Measurements from ENCODE around the gene KNTC1.

KNTC1 gene

GRCh38 chr12:122503147-122503751, 23.8 kb upstream of the KNTC1 start (continued):
- TF ChIP-seq GLI4 (tag by site-specific recombination; IDR thresholded peaks at IDR 0.05) = no peak
- TF ChIP-seq ZNF837 (tag by site-specific recombination; IDR thresholded peaks at IDR 0.05) = no peak
- TF ChIP-seq ZNF362 (tag by site-specific recombination; IDR thresholded peaks at IDR 0.05) = peak; percentile 49
- no peak for TF ChIP-seq ZNF211 (tag by site-specific recombination; IDR thresholded peaks at IDR 0.05; ENCODE audit: low read depth)

DNA sequence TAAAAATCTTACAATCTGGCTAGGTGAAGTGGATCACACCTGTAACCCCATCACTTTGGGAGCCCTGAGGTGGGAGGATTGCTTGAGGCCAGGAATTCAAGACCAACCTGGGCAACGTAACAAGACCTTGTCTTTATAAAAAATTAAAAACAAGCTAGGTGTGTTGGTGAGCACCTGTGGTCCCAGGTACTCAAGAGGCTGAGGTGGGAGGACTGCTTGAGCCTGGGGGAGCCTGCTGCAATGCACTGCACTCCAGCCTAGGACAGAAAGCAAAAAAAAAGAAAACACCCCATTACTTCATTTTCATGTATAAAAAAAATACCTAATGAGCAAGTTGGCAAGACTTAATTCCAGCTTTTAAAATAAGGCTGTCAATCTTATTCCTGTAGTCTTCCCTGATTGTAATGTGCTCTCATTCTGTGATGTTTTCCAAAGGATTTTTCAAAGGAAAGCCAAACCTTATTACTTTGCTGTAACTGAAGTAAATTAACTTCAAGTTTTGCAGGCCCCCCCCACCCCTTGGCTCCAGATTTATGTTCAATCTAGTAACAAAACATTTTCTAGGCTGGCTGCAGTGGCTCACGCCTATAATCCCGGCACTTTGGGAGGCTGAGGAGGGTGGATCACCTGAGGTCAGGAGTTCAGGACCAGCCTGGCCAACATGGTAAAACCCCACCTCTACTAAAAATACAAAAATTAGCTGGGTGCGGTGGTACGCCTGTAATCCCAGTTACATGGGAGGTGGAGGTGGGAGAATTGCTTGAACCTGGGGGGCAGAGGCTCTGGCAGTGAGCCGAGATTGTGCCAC, 23.1 kb upstream of the KNTC1 start:
- POLR2A ChIA-PET = interaction anchor here (1.8 to 1.9 kb wide), 2 partner anchors 8 to 23 kb away, joined by 5 to 6 read pairs; partner anchors contain the start of genes KNTC1 and RSRC2
- H3K27ac ChIP-seq (ENCODE audit: extremely low read depth, low read depth, low read length) = no peak overlapping the region

DNA sequence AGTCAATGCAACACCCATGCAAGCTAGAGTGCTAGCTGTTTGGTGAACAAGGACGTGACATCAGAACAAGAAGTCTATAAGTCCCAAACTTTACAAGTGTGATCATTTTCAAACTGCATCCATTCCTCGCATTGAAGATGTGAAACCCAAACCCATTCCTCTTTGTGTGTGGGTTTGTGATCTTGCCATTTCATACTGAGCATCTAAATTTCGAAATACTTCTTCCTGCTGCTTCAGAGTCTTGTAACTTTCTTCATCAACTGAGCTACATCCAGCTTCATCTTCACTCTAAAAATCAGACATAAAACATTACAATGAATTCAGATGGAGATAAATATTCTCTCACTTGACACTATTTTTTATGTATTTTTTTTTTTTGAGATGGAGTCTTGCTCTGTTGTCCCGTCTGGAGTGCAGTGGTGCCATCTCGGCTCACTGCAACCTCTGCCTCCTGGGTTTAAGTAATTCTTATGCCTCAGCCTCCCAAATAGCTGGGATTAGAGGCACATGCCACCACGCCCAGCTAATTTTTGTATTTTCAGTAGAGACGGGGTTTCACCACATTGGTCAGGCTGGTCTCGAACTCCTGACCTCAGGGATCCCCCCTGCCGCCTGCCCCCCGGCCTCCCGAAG, 21.5 kb upstream of the KNTC1 start:
- TF ChIP-seq ZNF121 (tag by site-specific recombination; IDR thresholded peaks at IDR 0.05) (peak; percentile 91), ZNF664 (tag by site-specific recombination; IDR thresholded peaks at IDR 0.05) (no peak)
- POLR2A ChIA-PET = no interaction called here

More for the DNA sequence above, 23.1 kb upstream of the KNTC1 start:
- Histone ChIP-seq H3K9me3 (ENCODE audit: control insufficient read depth, insufficient read depth, low read depth, low read length) (no peaks in the 10 kb centered on the region), H3K4me3 (ENCODE audit: low read depth, low read length) (no peak overlapping the region), H3K36me3 (ENCODE audit: control insufficient read depth in 2 of 2, insufficient read depth in 1 of 2, low read length in 2 of 2) (peaks cover 47 to 57% of the 10 kb centered on the region in 2 experiments), H3K4me1 (ENCODE audit: control insufficient read depth, insufficient read depth, low read length) (no peaks in the 10 kb centered on the region)
- peak; percentile 54; the same call in 1 of the 2 replicates for TF ChIP-seq KLF1 (tag by site-specific recombination; IDR thresholded peaks at IDR 0.05)
- no peak for TF ChIP-seq ZNF280D (tag by site-specific recombination; IDR thresholded peaks at IDR 0.05)
- TF ChIP-seq ZNF600 (tag by site-specific recombination; IDR thresholded peaks at IDR 0.05) = peak; percentile 14; the same call in 1 of the 2 replicates
- no peak for TF ChIP-seq ZSCAN16 (tag by site-specific recombination; IDR thresholded peaks at IDR 0.05)
- no peak for TF ChIP-seq ZSCAN30 (tag by site-specific recombination; IDR thresholded peaks at IDR 0.05)
- TF ChIP-seq ZEB2 (tag by site-specific recombination; IDR thresholded peaks at IDR 0.05) = peak; percentile 56; the same call in 1 of the 2 replicates
- TF ChIP-seq OVOL3 (tag by site-specific recombination; IDR thresholded peaks at IDR 0.05) = no peak
- TF ChIP-seq ZNF394 (tag by site-specific recombination; IDR thresholded peaks at IDR 0.05; ENCODE audit: borderline replicate concordance) = no peak
- TF ChIP-seq ZNF768 (tag by site-specific recombination; IDR thresholded peaks at IDR 0.05) = no peak
- CTCF ChIA-PET = interaction anchor here (0.6 kb wide), 1 partner anchor 778 kb away, joined by 3 read pairs; no protein-coding TSS in a partner anchor

More for the DNA sequence above, 21.5 kb upstream of the KNTC1 start:
- Histone ChIP-seq H3K9me3 (ENCODE audit: control insufficient read depth, insufficient read depth, low read depth, low read length) (no peaks in the 10 kb centered on the region), H3K4me1 (ENCODE audit: control insufficient read depth, insufficient read depth, low read length) (no peaks in the 10 kb centered on the region), H3K27ac (ENCODE audit: extremely low read depth, low read depth, low read length) (no peak overlapping the region), H3K4me3 (ENCODE audit: low read depth, low read length) (no peak overlapping the region), H3K36me3 (ENCODE audit: control insufficient read depth in 2 of 2, insufficient read depth in 1 of 2, low read length in 2 of 2) (peaks cover 63 to 72% of the 10 kb centered on the region in 2 experiments)
- CTCF ChIA-PET = interaction anchor here (0.6 to 0.7 kb wide), 2 partner anchors 150 to 587 kb away, joined by 3 read pairs; partner anchors contain the start of gene CFAP251
